ENCODE data around the gene LAPTM5. TPM values are rescaled to one million over a fixed set of nuclear protein-coding genes. Genes with fewer than 3 reads are reported as not detected.

The LAPTM5 gene
- total RNA-seq, 1 experiment from 2014 or later: 0.15 TPM

DNA sequence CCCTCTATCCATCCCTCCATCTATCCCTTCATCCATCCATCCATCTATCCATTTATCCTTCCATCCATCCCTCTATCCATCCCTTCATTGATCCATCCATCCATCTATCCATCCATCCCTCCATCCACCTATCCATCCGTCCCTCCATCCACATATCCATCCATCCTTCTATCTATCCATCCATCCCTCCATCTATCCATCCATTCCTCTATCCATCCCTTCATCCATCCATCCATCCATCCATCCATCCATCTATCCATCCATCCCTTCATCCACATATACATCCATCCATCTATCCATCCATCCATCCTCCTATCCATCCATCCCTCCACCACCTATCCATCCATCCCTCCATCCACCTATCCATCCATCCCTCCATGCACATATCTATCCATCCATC, 57.8 kb downstream of the LAPTM5 start:
- Histone ChIP-seq H3K4me2 (ENCODE audit: insufficient read depth, insufficient read length, low read length) (no peak overlapping the region), H2BK15ac (ENCODE audit: low read depth, low read length) (no peak overlapping the region), H3T11ph (ENCODE audit: low read length) (no peak overlapping the region), H2AK5ac (ENCODE audit: insufficient read length, low read length) (no peak overlapping the region), H4K91ac (ENCODE audit: insufficient read length, low read depth, low read length) (no peak overlapping the region), H3K23me2 (ENCODE audit: insufficient read length, low read depth, low read length, poor library complexity, severe bottlenecking) (no peaks in the 10 kb centered on the region), H3K14ac (ENCODE audit: insufficient read depth, low read length) (no peak overlapping the region), H4K5ac (ENCODE audit: insufficient read length, low read depth, low read length) (no peak overlapping the region), H2BK5ac (ENCODE audit: insufficient read length, low read length) (no peak overlapping the region), H4K8ac (replicated peaks; ENCODE audit: insufficient read length, low read depth, low read length) (no peak overlapping the region), H3K4me1 (ENCODE audit: insufficient read depth, low read length) (no peaks in the 10 kb centered on the region), H2BK20ac (ENCODE audit: low read depth, low read length, poor library complexity, severe bottlenecking) (no peak overlapping the region), H3K27ac (ENCODE audit: insufficient read length, low read depth, low read length) (no peak overlapping the region), H2AFZ (ENCODE audit: low read length) (no peak overlapping the region), H3K79me2 (ENCODE audit: insufficient read depth, low read length) (no peaks in the 10 kb centered on the region), H2BK120ac (ENCODE audit: low read depth, low read length, poor library complexity, severe bottlenecking) (no peak overlapping the region), H4K20me1 (ENCODE audit: control insufficient read depth, insufficient read depth, insufficient read length) (no peaks in the 10 kb centered on the region), H3K27me3 (ENCODE audit: insufficient read depth, low read length) (no peaks in the 10 kb centered on the region), H3K56ac (ENCODE audit: insufficient read length, low read depth, low read length) (no peak overlapping the region), H3K79me1 (ENCODE audit: insufficient read depth, low read depth, low read length, poor library complexity, severe bottlenecking) (no peaks in the 10 kb centered on the region), H3K9ac (ENCODE audit: extremely low read depth, insufficient read length, low read length) (no peak overlapping the region), H2BK12ac (ENCODE audit: insufficient read length, low read depth, low read length) (no peak overlapping the region), H3K23ac (ENCODE audit: insufficient read length, low read depth, low read length) (no peak overlapping the region), H3K18ac (ENCODE audit: insufficient read length, low read depth, low read length) (no peak overlapping the region), H3K9me3 (ENCODE audit: control insufficient read depth, low read depth, low read length) (no peaks in the 10 kb centered on the region), H3K4ac (ENCODE audit: low read depth, low read length) (no peak overlapping the region)
- no peak for DNase-seq
- Mint-ChIP-seq H3K9me3 (no peaks in the 10 kb centered on the region), H3K4me3 (no peak overlapping the region), H3K4me1 (0 out of 4 replicates have a peak, but pooled peaks cover 0 to 6% of the 10 kb centered on the region in 2 experiments), H3K27ac (no peak overlapping the region), H3K36me3 (ENCODE audit: insufficient read depth in 1 of 3, low read depth in 3 of 3) (no peaks in the 10 kb centered on the region), H3K27me3 (ENCODE audit: low read depth) (no peaks in the 10 kb centered on the region)
- no peak for TF ChIP-seq CTCF (conservative IDR thresholded peaks at IDR 0.05)
- 100% methylated on average over 1 of the region's 1 CpG for WGBS (ENCODE audit: extremely low coverage, insufficient read length, low lambda C conversion rate)
